Measurements from ENCODE around the gene FAM184A.
"Not testable (repeated sequence)": the region's sequence is repeated elsewhere in the genome, so short reads cannot be mapped to it uniquely, and the experiment has no call there.

The FAM184A gene, protein sequence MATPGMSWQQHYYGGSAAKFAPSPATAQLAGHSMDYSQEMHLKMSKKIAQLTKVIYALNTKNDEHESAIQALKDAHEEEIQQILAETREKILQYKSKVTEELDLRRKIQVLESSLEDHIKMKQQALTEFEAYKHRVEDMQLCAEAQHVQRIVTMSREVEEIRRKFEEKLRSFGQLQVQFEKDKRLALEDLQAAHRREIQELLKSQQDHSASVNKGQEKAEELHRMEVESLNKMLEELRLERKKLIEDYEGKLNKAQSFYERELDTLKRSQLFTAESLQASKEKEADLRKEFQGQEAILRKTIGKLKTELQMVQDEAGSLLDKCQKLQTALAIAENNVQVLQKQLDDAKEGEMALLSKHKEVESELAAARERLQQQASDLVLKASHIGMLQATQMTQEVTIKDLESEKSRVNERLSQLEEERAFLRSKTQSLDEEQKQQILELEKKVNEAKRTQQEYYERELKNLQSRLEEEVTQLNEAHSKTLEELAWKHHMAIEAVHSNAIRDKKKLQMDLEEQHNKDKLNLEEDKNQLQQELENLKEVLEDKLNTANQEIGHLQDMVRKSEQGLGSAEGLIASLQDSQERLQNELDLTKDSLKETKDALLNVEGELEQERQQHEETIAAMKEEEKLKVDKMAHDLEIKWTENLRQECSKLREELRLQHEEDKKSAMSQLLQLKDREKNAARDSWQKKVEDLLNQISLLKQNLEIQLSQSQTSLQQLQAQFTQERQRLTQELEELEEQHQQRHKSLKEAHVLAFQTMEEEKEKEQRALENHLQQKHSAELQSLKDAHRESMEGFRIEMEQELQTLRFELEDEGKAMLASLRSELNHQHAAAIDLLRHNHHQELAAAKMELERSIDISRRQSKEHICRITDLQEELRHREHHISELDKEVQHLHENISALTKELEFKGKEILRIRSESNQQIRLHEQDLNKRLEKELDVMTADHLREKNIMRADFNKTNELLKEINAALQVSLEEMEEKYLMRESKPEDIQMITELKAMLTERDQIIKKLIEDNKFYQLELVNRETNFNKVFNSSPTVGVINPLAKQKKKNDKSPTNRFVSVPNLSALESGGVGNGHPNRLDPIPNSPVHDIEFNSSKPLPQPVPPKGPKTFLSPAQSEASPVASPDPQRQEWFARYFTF

DNA sequence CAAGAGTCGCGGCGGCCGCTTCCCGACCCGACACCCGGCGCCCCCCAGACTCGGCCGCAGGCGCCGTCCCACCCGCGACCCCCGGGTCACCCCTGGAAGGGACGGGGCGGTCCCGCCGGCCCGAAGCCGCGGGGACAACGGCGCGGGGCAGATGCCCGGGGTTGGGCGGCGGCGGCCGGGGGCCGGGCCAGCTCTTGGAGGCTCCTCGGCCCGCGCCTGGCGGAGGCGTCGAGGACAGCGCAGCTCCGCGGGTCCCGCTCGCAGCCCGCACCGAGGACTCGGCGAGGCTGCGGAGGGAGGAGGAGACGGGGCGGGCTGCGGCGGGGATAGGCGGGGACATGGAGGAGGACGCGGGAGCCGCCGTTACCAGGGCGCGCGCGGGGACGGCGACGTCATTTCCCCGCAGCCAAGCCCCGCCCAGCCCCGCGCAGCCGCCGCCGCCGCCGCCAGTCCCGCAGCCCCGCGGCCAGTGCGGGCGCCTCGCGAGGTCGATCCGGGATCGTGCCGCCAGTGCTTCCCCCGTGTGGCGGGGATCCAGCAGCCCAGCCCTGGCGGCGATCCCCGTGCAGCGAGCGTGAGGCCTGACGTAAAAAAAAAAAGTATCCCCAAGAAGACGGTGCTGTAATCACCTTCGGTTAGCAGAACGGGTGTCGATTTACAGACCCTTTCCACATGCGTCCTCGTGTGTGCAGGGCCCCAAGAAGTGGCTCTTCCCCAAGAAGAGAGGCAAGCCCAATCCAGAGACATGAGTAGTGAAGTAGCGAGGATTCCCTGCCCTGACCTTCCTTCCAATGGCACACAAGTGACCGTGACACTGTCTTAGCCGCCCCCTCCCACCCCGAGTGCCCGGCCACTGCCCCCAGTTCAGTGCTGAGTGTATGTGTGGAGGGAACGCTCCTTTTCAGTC is at the start of gene FAM184A:
FAM184A (minus strand) TSS at position 289 of the 907 bp plus-strand sequence. CDS start 365 bp downstream, outside the sequence.
- peak; percentile 48 for DNase-seq

DNA sequence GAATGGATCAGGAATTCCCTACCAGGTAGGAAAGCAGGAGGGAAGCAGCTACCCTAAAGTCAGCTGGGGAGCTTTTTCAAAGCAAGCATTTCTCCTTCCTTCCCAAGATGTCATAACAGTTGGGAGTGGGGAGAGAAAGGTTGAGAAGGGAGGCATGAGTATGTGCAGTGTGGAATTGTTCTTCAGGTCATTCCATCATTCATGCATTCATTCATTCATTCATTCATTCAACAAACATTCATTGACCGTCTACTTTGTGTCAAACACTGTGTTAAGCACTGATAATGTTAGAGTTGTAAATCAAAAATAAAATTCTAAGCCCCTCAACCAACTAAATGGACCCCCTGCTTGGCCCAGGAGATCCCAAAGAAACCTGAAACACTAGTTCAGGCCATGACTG is 49.2 kb upstream of the FAM184A start:
- no peak for DNase-seq

DNA sequence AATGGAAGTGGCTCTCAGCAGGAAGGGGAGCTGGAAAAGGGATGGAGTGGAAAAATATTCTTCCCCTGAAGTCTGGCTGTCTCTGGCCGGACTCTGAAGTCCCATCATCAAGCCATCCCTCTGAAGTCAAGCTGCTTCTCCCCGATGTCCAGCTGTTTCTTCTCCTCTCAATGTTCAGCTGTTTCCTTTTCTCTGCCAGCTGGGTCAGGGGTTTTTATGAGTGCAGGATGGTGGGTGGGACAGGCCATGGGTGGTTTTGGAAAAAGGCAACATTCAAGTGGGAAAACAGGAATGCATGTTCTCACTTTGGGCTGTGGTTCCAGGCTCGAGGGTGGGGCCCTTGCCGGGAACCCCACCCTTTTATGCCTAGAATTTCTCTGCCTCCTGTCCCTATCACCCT is 48.4 kb upstream of the FAM184A start:
- DNase-seq, result no peak

DNA sequence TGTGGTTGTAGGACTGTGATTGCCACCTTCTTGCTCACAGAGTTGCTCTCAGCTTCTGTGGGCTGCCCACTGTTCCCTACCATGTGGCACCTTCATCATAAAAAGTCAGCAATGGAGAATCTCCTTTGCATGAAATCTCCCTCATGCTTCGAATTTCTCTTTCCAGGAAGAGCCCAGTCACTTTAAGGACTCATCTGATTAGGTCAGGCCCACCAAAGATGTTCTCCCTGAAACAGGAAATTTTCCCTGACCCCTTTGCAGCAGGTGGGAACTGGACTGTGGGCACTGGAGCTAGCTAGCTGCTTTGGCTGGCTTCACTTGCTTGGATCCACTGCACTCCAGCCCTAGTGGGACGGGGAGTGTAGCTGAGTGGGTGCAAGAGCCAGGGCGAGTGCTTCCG is 47.7 kb upstream of the FAM184A start:
- no peak for DNase-seq

DNA sequence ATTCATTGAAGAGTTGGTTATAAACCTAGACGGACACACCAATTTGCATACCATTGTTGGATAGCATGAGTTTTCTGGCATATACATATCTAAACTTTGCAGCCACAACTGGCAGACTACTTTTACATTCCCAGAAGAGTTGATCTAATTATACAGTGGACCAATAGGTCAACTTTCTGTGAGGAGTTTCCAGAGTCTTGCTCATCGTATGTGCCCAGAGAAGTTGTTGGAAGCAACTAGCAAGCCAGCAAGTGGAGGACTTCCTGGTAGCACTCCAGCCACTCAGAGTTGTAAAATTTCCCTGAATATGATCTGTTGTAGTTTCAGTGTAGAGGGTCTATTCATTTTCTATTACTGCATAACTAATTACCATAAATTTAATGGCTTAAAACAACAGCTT is 47.1 kb upstream of the FAM184A start:
- DNase-seq, result no peak

DNA sequence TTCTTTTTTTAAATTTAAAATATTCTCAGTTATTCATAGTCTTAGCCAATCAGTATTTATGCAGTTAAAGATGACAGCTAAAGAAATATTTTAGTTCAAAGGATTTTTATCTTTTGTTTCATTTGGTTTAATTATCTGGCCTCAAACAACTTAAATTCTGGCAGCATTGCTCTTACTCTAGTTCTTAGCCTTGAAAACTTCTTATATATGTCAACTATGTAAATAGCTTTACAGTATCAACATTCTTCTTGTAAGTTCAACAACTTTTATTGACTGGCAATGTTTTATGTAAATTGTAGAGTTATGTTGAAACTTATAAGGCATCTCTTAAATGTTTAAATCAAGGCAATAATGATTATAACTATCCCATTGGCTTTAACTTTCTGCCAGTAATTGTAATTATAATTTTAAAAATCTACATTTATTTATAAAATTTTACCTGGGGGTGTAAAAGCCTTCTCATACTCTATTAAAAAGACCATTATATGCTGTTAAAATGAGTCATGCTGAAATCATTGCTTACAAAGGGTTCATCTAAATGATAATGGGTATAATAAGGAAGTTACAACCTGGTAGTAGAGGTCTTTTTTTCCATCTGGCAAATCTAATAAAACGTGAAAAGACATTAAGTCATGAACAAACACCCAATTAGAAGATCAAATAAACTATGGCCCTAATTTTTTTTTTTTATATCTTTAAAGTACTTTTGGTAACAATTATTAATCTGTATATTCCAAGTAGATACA is 45.8 kb upstream of the FAM184A start:
- no peak for DNase-seq

DNA sequence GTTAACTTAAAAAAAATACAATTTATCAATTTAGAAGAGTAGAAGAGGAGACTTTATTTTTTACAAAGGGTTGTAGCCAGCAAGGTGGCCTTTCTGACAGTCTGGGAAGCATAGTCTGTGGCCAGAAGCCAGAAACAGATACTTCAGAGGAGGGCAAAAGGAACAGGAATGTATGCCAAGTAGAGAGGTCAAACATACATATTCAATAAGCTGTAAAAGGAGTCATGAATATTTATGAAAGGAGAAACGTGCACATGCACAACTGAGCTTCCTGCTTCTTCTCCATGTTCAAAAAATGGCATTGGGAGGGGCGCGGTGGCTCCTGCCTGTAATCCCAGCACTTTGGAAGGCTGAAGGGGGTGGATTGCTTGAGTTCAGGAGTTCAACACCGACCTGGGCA is 43.9 kb upstream of the FAM184A start:
- no peak for DNase-seq

DNA sequence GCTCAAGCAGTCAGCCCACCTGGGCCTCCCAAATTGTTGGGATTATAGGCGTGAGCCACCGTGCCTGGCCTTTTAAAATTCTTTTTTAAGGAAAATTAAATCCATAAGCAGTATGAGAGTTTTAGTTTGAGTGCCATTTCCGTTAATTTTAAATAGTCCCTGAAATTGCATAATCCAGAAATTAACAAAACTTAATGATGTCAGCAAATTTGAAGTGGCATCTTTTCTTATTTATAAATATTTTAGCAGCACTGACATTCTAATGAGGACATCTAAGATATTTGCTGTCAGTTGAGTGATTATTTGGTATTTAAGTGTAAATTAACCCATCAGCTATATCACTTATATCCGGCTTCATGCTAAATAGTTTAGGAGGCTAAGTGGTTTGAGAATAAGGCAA is 42.9 kb upstream of the FAM184A start:
- no peak for DNase-seq

DNA sequence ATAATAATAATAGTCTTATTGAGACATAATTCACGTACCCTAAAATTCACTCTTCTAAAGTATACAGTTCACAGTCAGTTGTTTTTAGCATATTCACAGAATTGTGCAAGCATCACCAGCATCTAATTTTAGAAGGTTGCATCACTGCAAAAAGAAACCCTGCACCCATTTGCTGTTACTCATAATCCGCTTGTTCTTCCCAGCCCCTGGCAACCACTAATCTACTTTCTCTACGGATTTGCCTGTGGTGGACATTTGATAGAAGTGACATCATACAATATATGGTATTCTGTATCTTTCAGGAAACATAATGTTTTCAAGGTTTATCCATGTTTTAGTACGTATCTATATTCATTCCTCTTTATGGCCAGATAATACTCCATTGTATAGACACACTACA is 41.5 kb upstream of the FAM184A start:
- no peak for DNase-seq

DNA sequence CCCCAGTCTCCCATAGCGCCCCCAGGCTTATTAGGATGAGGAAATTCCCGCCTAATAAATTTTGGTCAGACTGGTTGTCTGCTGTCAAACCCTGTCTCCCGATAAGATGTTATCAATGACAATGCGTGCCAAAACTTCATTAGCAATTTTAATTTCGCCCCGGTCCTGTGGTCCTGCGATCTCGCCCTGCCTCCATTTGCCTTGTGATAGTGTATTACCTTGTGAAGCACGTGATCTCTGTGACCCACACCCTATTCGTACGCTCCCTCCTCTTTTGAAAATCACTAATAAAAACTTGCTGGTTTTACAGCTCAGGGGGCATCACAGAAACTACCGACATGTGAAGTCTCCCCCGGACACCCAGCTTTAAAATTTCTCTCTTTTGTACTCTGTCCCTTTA is 40.6 kb upstream of the FAM184A start:
- DNase-seq, result not testable (repeated sequence)

DNA sequence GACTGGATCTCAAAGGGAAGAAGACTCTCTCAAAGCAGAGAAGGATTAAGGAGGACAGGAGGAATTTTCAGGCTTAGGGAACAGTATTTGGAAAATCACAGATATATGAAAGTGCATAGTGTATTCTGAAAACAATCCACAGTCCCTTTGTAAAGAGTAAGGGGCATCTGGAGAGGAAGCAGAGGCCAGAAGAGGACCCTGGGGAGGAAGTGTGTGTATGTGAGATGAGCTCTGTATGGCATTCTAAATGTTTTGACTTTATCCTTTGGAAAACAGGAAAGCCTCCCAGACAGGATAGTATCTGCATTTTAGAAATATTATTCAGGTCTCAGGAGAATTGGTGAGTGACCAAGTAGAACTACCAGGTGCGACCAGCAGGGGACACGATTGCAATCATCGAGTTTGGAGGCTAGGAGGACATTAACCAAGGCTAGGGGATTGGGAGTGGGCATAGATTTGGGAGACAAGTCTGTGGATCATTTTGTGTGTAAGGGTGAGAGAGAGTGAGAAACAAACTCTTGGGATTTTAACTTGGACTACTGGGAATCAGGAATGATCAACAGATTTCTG is 38.3 kb upstream of the FAM184A start:
- DNase-seq, result no peak

DNA sequence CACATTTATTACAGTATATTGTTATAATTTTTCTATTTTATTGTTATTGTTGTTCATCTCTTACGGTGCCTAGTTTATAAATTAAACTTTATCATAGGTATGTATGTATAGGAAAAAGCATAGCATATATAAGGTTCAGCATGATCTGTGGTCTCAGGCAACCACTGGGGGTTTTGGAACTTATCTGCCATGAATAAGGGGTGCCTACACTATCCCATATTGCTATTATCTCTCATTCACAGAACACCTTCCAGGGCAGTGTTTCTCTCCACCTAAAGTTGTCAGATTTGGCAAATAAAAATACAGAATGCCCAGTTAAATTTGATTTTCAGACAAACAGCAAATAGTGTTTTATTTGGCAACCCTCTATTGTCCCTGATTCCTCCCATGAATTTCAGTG is 35.5 kb upstream of the FAM184A start:
- no peak for DNase-seq

DNA sequence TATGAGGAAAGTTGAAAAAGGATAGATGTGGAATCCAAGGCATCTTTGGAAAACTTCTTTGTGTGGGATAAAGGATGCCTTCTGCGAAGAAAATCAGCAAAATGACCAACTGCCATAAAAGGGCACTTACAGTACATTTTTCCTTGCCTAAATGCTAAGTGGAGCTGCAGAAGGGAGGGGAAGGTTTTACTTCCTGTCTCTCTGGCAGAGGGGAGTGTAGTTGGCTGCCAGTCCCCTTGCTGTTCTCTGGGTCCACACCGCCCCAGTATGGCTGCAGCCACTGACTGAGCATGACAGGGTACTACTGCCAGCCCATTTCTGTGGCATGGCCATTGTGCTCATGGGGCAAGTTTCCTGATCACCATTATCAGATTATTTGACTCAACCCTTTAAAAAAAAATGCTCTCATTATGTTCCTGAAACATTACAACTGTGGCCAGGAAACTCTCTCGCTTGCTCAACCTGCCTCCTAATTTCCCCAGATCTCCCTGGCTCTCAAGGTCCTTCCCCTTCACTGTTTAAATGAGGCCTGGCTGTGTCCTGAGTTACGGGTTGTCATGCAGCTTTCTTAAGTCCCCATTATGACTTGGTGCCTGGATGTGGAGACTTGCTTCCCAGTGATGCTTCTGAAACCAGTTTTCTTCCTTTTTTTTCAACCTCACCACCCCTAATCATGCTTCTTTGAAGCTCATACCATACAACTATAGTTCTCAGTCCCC is 34.5 kb upstream of the FAM184A start:
- no peak for DNase-seq

DNA sequence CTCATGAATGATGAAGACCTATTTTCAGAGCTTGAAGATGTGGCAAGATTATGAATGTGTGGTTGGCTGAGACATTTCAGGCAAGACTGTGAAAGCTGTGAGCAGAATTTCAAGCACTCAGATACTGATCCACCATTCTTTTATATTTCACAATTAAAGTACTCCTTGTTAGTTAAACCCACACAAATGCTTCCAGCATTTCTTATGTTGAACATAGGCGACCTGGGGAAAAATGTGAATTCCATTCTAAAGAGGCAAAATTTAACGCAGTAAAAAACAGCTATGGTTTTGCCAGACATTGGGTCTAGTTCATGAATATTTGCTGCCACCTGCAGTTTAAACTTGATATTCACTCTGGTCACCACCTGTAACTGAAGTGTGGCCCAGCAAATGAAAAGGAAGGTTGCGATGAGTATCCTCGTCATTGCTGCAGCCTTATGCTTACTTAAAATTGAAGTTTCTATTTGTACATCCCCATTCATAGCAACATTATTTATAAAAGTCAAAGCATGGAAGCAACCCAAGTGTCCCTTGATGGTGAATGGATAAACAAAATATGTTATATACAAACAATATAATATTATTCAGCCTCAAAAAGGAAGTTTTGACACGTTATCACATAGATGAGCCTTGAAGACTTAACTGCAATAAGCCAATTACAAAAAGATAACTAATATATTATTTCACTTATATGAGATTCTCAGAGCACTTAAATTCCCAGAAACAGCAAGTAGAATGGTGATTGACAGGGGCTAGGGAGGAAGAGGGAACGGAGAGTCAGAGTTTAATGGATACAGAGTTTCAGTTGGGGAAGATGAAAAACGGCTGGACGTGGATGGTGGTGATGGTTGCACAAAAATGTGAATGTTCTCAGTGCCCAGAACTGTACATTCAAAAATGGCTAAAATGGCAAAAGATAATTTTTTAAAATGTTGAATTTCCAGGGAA is 32.4 kb upstream of the FAM184A start:
- peak; percentile 53 for DNase-seq

DNA sequence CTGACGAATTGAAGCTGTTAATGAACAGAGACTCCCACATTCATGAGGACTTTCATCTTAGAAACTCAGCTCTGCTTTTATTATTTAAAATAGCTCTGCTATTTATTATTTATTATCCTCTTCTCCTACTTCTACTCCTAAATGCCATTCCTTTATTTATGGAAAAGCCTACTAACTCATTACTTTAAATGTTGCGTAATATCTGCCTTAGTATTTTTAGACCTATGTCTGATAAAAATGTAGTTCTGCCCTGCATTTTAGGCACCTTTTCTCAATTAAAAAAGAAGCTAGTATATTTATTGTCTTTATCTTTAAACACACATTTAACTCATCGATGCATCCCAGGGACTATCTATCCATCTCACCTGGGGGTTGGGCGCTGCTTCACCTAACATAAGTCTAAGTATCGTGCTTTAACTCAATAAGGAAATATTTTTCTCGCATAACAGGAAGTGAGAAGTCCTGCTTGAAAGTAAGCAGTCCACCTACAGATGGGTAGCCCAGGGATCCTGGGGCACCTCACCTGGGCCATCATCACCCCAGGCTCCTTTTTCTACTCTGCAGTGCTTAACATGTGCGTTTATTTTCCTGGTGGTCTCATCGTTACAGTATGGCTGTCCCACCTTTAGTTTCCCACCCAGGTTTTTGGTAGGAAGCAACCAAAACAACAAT is 31.3 kb upstream of the FAM184A start:
- no peak for DNase-seq

DNA sequence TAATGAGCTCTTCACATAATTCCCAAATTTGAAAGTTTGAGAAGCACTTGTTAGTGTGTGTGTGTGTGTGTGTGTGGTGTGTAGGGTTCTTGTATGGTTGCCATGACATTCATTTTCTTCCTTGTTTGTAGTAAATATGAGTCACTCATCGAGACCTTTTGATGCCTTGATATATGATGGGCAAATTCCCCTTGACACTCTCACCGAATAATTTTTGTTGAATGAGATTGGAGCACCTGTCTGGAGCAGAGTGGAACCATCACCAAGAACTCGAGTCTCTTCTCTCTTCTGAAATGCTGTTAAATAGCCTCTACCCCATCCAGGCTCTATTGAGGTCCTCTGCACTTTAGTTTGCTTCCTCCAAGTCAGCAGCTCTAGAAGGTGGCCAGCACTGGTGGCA is 29.6 kb upstream of the FAM184A start:
- no peak for DNase-seq

DNA sequence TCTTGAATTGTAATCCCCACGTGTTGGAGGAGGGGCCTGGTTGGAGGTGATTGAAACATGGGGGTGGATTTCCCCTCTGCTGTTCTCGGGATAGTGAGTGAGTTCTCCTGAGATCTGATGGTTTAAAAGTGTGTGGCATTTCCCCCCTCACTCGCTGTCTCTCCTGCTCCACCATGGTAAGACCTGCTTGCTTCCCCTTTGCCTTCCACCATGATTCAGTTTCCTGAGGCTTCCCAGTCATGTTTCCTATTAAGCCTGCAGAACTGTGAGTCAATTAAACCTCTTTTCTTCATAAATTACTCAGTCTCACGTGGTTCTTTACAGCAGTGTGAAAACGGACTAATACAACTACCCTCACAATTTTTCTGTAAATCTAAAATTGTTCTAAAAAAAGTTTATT is 26.8 kb upstream of the FAM184A start:
- no peak for DNase-seq

DNA sequence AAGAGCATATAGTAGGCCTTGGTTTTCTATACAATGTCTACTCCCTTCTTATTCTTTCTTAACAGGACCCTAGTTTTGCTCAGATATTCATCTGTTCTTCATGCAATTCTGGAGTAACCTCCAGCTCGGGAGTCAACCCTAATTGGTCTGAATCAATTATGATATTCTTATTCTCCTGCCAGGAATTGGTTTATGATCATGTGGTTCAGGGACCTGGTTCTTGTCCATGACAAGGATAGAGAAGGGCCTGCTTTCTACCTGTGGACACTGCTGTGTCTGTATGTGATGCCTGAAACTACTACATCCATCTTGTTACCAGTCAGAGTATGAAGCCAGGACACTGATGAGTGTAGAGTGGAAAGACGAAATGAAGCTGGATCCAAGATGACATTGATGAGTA is 24.4 kb upstream of the FAM184A start:
- DNase-seq, result no peak

DNA sequence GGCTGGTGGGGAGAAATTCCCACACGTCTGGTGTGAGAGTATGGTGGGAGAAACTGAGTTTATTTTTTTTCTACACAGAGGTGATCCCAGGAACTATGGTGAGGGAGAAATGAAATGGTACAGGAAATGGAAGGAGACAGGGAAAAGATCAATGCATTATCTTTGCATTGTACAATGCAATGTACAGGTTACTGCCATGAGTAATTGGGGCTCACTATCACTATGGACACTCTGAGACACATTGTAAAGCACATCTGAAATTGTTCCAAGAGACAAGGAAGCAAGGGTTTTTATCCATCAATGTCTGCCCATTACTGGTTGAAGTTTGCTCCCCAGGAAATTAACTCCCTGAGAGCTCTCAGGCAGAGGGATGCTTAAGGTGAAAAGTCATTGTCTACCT is 21.7 kb upstream of the FAM184A start:
- DNase-seq, result no peak

Data from NCI-H1105 (cell line).